Measurements from ENCODE around the gene TRPM1.

GRCh38 chr15:31083370-31083780 is 18.1 kb downstream of the TRPM1 start:
- TF ChIP-seq CTCF (IDR thresholded peaks at IDR 0.05) (no peak), POLR2A (IDR thresholded peaks at IDR 0.05) (no peak)
